HepG2 (cell line): ENCODE data around the gene TMEM87B. TPM values are rescaled to one million over a fixed set of nuclear protein-coding genes. Genes with fewer than 3 reads are reported as not detected.

Source experiments
- CHD2 ChIP-seq: IDR thresholded peaks from 2 replicates; pipeline ENCODE4 v1.6.1; 2011; ENCODE audit warnings: low read depth, low read length, improper control_type of control experiment
- CSRNP1 ChIP-seq: sonication (generic); formaldehyde crosslinking; IDR thresholded peaks from 2 replicates; pipeline ENCODE4 v1.8.1; 2023; ENCODE audit warnings: mild to moderate bottlenecking, missing genetic modification reagents
- KDM6A ChIP-seq: IDR thresholded peaks from 2 replicates; pipeline ENCODE4 v1.6.1; 2016; ENCODE audit warnings: low read depth
- KIAA2018 ChIP-seq: sonication (generic); formaldehyde crosslinking; IDR thresholded peaks from 2 replicates; pipeline ENCODE4 v1.5.0; 2020; ENCODE audit warnings: mild to moderate bottlenecking, missing genetic modification reagents, borderline replicate concordance
- KLF6 ChIP-seq: IDR thresholded peaks from 2 replicates; pipeline ENCODE4 v1.8.0; 2016; ENCODE audit warnings: missing biosample characterization, missing genetic modification reagents
- POLR2G ChIP-seq: fragments of 200-400 bp; formaldehyde crosslinking; IDR thresholded peaks from 2 replicates; pipeline ENCODE4 v1.6.1; 2018; ENCODE audit warnings: mild to moderate bottlenecking, low read depth, low read length, moderate library complexity
- RBFOX2 ChIP-seq: fragments of 200-400 bp; formaldehyde crosslinking; IDR thresholded peaks from 2 replicates; pipeline ENCODE4 v1.6.1; 2017; ENCODE audit warnings: low read depth, mild to moderate bottlenecking, low read length
- TIGD3 ChIP-seq: sonication (generic); formaldehyde crosslinking; IDR thresholded peaks from 2 replicates; pipeline ENCODE4 v1.5.1; 2020; ENCODE audit warnings: mild to moderate bottlenecking, missing genetic modification reagents, borderline replicate concordance
- ZNF543 ChIP-seq: sonication (generic); formaldehyde crosslinking; IDR thresholded peaks from 2 replicates; pipeline ENCODE4 v1.4.0; 2020; ENCODE audit warnings: mild to moderate bottlenecking, missing genetic modification reagents
- polyA plus RNA-seq, 8 experiments: library from polyadenylated mRNA; depleted of rRNA in 3 of 8; stranded (reverse) in 7 of 8; unstranded in 1 of 8; fragments of >200 nt; fragmentation: Illumina TruSeq in 4 of 8; extraction: Trizol in 4 of 8; gene quantifications; 2 replicates each; pipeline versions ENCODE4 v1.2.1 to v1.2.3, GENCODE V29; 2011 to 2016; ENCODE audit warnings: low read depth in 4 of 8, missing spikeins in 1 of 8, mixed read lengths in 1 of 8; ENCODE audit not compliant: insufficient read depth in 1 of 8
- total RNA-seq, 5 experiments: library from RNA; depleted of rRNA; stranded (reverse); fragments of >200 nt; fragmentation: Illumina TruSeq; extraction: Trizol; gene quantifications; 2 replicates each; pipeline ENCODE4 v1.2.3, GENCODE V29; 2016; ENCODE audit warnings: low read depth in 1 of 5
- TF ChIP-seq, protein P1 (sequence below): IDR thresholded peaks from 2 replicates; pipeline ENCODE4 v1.6.1; 2016
- TF ChIP-seq, protein P2 (sequence below): sonication (generic); formaldehyde crosslinking; conservative IDR thresholded peaks from 2 replicates; pipeline ENCODE4 v1.8.1; 2023; ENCODE audit warnings: missing genetic modification reagents
- TF ChIP-seq, protein P3 (sequence below): sonication (generic); formaldehyde crosslinking; IDR thresholded peaks from 2 replicates; pipeline ENCODE4 v1.4.0; 2020; ENCODE audit warnings: mild to moderate bottlenecking, low read depth, missing genetic modification reagents

Gene TMEM87B
- total and polyA plus RNA-seq, 2 of the 13 experiments (the other 11 are each of a cell fraction or from before 2014, with no cell fraction given): 15.1 to 16.2 TPM

- TF ChIP-seq KIAA2018 (CRISPR knock-in tag) (no peak), RBFOX2 (peak; percentile 58; the same call in 1 of the 2 replicates), CSRNP1 (CRISPR knock-in tag) (peak; percentile 26; the same call in 1 of the 2 replicates), ZNF543 (0 out of 2 replicates have a peak, but pooled peaks have one; percentile 54), CHD2 (no peak), KLF6 (CRISPR knock-in tag) (no peak), POLR2G (0 out of 2 replicates have a peak, but pooled peaks have one; percentile 19), TIGD3 (CRISPR knock-in tag) (no peak), KDM6A (CRISPR knock-in tag) (no peak)
- TF ChIP-seq, protein P1, sequence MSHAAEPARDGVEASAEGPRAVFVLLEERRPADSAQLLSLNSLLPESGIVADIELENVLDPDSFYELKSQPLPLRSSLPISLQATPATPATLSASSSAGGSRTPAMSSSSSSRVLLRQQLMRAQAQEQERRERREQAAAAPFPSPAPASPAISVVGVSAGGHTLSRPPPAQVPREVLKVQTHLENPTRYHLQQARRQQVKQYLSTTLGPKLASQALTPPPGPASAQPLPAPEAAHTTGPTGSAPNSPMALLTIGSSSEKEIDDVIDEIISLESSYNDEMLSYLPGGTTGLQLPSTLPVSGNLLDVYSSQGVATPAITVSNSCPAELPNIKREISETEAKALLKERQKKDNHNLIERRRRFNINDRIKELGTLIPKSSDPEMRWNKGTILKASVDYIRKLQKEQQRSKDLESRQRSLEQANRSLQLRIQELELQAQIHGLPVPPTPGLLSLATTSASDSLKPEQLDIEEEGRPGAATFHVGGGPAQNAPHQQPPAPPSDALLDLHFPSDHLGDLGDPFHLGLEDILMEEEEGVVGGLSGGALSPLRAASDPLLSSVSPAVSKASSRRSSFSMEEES (CRISPR knock-in tag): no peak
- TF ChIP-seq, protein P2, sequence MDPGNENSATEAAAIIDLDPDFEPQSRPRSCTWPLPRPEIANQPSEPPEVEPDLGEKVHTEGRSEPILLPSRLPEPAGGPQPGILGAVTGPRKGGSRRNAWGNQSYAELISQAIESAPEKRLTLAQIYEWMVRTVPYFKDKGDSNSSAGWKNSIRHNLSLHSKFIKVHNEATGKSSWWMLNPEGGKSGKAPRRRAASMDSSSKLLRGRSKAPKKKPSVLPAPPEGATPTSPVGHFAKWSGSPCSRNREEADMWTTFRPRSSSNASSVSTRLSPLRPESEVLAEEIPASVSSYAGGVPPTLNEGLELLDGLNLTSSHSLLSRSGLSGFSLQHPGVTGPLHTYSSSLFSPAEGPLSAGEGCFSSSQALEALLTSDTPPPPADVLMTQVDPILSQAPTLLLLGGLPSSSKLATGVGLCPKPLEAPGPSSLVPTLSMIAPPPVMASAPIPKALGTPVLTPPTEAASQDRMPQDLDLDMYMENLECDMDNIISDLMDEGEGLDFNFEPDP (CRISPR knock-in tag): no peak
- TF ChIP-seq, protein P3, sequence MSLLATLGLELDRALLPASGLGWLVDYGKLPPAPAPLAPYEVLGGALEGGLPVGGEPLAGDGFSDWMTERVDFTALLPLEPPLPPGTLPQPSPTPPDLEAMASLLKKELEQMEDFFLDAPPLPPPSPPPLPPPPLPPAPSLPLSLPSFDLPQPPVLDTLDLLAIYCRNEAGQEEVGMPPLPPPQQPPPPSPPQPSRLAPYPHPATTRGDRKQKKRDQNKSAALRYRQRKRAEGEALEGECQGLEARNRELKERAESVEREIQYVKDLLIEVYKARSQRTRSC (CRISPR knock-in tag): 0 out of 2 replicates have a peak, but pooled peaks have one; percentile 3
Observed at GRCh38 chr2:112138159-112139032, 83.3 kb downstream of the TMEM87B start, which contains the start of gene FBLN7 (continued).
